Measurements from ENCODE around the gene TRIM50. TPM values are rescaled to one million over a fixed set of nuclear protein-coding genes. Genes with fewer than 3 reads are reported as not detected.
"Not testable (repeated sequence)": the region's sequence is repeated elsewhere in the genome, so short reads cannot be mapped to it uniquely, and the experiment has no call there.

TRIM50 gene
- total RNA-seq, 1 donor from 2014 or later, result 0.05 TPM

DNA sequence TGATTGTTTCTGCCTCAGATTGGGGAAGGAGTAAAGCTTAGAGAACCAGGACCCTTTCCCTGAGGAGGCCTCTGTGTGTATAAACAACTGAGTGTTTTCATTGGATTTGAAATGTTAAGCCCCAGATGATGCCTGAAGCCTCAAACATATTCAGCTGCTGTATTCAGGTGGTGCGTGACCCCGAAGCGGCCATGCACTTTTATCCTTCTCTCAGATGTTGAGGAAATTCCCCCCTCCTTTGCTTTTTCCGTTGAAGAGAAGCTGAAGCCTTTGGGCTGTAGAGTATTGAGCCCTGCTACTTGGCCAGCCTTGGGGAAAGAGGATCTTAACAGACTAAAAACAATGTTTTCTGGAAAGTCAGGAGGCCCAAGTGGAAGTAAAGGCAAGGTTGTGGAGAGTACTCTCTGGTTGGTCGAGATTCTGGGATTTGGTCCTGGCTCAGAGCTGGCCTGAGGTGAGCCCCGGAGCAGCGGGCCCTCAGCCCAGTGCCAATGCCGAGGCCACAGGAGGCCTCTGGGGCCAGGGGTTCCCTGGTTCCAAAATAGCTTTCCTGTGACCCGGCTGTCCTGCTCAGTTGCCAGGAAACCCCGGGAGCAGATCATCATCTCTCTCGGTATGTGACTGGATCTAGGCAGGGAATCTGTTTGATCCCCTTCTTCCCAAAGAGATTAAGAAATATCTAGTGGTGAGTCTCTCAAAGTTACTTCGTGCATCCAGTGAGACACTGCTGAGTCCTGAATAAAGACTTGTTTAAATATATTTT lies 22.6 kb upstream of the TRIM50 start:
- no peak for DNase-seq (ENCODE audit: low read depth)

DNA sequence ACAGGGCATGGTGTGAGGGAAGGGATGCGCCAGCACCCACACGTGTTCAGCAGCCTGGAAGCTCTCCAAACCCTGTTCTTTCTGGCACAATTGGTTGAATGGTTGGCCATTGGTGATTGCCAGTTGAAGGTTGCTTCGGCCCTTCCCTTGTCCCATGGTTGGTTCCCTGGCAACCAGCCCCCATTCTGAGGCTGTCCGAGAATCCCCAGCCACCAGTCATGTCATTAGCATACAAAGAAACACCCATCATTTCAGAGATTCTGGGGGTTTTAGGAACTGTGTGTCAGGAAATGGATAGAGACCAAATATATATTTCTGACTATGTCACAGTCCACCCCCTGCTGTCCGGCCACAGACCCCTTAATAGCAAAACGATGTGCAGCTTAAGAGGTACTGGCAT lies 21.9 kb upstream of the TRIM50 start:
- DNase-seq (ENCODE audit: low read depth), result no peak

DNA sequence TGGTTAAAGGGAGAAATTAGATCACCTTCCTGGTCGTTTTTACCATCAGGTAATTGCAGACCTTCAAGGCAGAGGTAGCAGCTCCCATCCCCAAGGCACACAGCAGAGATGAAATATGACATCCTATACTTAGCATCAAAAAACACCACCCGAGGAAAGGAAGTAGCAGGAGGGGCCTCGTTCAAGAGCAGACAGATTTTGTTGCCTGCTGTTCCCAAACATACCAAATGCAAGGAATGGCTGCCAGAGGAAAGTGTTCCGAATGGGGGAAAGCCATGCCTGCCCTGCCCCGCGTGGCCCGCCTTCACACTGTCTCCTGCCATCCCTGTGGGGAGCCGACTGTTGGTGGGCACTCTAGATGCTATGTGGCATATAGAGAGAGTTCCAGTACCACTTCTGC lies 18.1 kb upstream of the TRIM50 start:
- DNase-seq (ENCODE audit: low read depth), result no peak

DNA sequence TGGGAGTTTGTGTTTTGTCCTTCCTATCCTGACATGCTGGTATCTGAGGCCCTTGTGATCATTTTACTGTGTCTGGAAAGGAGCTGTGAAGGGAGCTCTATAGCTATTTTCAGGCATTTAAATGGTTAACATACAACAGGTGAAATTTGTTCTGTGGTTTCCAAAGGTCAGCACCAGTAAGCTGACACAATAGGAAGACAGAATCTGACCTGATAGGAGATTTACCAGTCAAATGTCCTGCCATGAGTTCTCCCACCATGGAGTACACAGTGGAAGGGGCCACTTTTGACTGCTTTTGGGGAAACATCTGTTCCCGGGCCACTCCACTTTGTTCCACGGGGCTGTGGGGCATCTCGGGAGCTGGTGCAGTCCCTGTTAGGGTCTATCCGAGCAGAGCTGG lies 17.7 kb upstream of the TRIM50 start:
- no peak for DNase-seq (ENCODE audit: low read depth)

DNA sequence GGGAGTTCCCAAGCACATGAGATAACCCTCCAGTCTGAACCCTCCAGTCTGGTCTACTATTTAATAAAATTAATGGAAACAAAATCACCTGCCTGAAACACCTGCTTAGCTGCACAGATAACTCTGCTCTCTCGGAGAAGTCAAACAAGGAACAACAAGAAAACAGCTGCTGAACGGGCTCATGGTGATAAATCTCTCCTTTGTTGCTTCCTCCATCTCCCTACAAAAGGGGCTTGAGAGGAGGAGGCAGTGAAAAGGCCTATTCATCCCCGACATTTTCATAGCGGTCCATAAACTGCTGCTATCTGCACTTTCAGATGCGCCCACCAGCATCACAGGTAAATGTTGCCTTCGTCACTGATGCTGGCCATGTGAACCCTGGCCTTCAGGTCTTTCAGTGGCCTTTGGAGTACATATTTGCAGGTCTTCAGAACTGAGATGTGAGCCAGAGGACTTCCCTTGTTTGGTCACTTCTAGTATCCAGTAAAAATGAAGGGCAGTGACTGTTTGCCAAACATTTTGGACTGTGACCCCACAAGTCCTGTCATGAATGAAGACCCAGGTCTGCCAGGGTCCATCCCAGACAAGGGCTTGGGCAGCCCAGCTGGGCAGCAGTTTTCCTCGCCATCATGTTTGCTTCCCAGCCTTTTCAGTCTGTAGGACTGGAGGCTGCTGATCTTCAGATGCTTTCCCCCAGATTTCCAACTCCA lies 15.9 kb upstream of the TRIM50 start:
- DNase-seq (ENCODE audit: low read depth), result no peak

DNA sequence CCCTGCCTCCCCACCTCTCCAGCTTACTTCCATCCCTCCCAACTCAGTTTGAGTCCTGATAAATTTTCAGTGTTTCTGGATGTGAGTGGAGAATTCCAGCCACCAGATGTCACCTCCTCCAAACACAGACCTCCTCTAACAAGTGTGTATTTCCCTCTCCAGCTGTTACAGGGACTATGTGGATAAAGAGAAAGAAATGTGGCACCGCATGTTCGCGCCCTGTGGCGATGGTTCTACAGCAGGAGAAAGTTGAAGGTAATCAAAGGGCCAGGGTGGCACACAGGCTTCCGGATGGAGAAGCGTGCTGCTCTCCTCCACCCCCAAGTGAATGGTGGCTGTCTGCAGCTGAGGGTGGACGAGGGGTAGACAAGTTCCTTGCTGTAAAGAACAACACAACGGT lies 14.8 kb upstream of the TRIM50 start:
- DNase-seq (ENCODE audit: low read depth), result peak; percentile 59

DNA sequence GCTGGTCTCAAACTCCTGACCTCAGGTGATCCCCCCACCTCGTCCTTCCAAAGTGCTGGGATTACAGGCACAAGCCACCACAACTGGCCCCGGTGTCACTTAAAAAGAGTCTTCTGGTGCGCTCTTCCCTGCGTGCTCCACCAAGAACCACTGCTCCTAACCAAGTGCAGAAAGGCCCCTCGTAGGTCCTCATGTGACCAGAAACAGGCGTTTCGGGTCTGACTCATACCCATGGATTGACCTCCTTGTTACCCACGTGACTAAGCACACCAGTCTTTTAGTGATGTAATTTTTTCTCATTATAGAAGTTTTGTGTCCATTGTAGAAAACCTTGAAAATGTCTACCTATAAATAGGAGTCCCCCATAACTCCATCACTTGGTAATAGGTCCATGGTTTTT lies 14.0 kb upstream of the TRIM50 start:
- peak; percentile 61 for DNase-seq (ENCODE audit: low read depth)

DNA sequence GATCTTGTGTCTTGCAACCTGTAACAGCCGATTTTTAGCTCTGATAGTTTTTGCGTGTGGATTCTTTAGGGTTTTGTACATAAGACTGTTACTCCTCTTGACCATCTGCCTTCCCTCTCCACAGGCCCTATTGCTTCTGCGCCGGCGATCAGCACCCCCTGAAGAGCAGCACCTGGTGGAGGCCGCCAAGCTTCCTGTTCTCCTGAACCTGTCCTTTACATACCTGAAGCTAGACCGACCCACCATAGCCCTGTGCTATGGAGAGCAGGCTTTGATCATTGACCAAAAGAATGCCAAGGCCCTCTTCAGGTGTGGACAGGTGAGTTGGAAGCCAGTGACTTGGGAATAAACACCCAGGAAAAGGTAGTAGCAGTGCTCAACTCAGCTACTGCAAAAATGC lies 12.6 kb upstream of the TRIM50 start:
- no peak for DNase-seq (ENCODE audit: low read depth)

DNA sequence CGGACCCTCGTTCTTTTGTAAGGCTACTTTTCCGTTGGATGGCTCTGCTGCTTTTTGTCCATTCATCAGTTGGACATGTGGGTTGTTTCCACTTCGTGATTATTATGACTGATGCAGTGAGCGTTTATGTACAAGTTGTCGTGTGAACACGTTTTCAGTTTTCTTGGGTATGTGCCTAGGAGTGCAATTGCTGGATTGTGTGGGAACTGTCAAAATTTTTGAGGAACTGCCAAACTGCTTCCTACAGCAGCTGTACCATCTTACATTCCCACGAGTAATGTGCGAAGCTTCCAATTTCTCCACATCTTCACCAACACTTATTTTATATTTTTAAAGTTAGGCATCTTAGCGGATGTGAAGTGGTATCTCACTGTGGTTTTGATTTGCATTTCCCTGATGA lies 10.4 kb upstream of the TRIM50 start:
- no peak for DNase-seq (ENCODE audit: low read depth)

DNA sequence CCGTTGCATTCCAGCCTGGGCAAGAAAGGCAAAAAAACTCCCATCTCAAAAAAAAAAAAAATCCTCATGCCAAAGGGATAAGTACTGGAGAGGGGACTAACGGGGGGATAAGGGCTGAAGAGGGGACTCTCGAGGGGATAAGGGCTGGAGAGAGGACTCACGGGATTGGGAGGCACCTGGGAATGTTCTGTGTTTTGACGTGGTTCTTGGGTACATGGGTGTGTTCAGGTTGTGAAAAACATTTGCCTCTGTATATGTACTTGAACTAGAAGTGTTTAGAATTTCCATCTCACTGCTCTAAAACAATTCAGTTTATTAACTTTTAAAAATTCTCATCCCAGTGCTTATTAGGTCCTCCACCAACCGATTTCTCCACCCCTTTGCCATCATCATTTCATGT lies 4.6 kb upstream of the TRIM50 start:
- DNase-seq (ENCODE audit: low read depth), result no peak

DNA sequence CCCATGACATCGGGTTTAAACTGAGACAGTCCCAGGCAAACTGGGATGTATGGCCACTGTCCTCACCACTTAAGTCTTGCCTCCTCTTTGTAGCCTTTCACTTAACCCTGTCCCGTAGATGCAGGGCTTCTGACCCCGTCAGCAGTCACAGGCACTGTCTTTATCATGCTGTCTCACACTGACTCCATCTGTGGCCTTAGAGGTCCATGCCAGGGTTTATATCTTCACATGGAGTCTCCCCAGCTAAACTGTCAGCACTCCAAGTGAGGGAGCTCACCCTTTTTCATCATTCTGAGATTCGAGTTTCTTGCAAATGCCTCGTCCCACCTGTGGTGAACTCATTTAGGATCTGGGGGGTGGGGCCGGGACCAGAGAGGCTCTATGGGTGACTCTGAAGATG lies 2.9 kb upstream of the TRIM50 start:
- no peak for DNase-seq (ENCODE audit: low read depth)

DNA sequence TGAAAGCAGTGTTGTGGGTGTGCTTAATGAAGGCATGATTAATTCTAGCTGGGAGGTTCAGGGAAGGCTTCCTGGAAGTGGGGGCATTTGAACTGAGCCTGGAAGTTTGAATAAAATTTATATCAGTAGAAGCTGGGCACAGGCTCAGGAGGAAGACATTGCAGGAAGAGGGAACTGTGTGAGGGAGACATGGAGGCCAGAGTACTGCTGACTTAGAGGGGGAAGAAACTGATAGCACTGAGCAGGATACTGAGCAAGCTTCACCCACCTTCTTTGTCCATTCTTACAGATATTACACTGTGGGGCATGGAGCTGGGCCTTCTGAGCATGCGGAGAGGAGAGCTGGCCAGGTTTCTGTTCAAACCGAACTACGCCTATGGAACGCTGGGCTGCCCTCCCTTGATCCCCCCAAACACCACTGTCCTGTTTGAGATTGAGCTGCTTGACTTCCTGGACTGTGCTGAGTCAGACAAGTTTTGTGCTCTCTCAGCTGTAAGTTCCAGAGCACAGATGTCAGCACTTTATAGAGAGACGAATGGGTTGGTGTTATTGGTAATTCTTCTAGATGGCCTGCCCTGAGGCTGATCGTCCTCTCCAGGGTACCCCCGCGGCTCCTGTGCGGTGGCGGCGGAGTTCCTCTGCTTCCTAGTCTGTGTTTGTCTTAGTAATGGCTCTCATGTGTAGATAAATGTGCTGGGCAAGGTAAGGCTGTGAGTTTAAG lies 2.1 kb upstream of the TRIM50 start:
- peak; percentile 43 for DNase-seq (ENCODE audit: low read depth)

DNA sequence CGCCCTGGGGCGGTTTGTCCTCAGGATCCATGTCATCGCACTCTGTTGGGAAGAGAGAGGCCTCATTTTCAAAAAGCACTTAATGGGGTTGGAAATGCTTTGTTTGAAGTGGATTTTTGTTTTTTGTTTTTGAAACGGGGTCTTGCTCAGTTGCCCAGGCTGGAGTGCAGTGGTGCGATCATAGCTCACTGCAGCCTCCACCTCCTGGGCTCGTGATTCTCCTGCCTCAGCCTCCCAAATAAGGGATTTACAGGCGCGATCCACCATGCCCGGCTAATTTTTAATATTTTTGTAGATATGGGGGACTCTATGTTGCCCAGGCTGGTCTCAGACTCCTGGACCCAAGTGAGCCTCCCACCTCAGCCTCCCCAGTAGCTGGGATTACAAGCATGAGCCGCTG lies 814 bp upstream of the TRIM50 start:
- no peak for DNase-seq (ENCODE audit: low read depth)

DNA sequence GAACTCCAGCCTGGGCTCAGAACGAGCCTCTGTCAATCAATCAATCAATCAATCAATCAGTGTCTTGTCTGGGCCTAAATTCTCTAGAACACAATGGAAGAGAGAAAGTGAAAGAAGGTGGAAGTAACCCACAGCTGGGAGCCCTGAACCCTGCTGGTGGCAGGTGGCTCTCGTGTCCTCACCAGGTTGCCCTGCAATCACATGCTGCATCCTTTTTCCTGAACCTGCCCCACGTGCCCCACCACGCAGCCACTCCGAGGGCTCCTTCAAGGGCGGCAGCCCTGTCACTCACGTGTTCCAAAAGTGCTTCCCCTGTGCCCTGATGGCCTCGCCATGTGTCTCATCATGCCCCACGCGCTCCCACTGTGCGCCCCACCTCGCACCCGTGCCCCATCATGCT lies 433 bp downstream of the TRIM50 start:
- DNase-seq (ENCODE audit: low read depth), result not testable (repeated sequence)

DNA sequence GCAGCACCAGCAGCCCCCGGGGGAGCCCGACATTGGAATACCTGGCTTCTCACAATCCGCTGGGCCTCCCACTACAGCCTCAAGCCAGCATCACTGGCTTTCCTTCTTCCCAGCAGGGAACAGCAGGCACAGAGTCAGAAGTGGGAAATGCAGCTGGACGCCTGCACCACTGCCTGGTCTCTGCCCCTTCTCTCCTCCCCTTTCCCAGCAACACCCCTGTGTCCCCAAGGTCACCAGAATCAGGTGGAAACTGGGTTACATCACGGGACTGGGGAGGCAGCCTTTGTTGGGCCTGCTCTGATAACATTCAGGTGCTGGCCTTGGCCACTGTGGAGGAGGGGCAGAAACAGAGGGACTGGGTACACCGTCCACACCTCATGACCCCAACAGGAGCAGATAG lies 2.5 kb downstream of the TRIM50 start:
- not testable (repeated sequence) for DNase-seq (ENCODE audit: low read depth)

DNA sequence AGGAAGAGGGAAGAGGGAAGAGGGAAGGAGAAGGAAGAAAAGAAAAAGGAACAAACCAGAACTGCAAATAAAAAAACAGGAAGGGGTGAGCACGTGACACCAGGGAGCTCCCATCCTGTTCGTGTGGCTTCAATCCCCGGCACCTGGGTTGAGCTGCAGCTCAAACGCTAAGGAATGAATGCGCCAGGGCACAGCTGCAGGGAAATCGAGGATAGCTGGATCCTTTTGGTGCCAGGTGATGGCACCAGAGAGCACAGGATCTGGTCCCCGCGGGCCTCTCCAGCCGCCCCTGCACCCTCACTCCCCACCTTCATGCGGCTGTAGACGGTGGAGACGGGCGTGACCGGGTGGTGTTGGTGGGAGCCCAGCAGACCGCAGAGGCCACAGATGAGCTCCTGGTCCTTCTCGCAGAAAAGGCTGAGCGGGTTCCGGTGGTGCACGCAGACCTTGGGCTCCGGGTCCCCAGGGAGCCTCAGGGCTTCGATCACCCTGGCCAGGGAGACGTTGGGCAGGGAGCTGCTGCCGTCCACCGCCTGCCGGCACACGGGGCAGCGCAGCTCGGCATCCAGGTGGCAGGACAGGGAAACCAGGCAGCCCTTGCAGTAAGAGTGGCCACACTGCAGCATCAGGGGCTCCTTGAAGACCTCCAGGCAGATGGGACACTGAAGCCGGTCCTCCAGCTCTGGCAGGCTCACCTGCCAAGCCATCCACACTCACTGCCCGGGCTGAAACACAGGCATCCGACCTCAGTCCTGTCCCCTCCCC lies 3.6 kb downstream of the TRIM50 start:
- DNase-seq (ENCODE audit: low read depth), result peak; percentile 22

DNA sequence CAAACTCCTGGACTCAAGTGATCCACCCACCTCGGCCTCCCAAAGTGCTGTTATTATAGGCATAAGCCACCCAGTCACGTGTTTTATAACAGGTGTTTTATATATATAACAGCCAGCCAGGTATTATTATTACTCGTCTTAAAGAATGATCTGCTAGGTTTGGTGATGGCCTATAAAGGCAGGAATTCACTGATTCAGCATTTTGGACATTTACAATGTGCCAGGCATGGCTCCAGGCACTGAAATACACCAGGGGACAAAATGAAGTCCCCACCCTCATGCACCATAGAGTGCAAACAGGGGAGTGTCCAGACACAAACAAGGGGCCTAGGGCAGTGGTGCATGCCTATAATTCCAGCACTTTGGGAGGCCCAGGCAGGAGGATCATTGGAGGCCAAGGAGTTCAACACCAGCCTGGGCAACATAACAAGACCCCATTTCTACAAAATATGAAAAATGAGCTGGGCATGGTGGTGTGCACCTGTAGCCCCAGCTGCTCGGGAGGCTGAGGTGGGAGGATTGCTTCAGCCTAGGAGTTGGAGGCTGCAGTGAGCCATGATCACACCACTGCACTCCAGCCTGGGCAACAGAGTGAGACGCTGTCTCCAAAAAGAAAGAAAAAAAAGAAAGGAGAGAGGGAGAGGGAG lies 4.3 kb downstream of the TRIM50 start:
- not testable (repeated sequence) for DNase-seq (ENCODE audit: low read depth)

DNA sequence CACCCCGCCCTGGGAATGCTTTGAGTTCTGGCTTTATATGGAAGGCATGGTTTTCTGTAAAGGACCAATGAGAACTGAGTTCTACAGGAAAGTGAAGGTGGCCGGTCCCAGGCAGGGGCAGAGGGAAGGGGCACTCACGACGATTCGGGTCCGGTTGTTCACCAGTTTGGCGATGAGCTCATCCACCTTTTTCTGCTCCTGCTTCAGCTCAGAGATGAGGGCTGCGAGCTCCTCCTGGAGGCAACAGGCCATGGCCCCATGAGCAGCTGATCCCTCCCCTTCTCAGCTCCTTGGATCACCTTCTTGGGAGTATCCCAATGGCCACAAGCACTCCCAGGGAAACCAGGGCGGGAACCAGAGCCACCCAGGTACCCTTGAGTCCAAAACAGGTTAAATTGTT lies 7.9 kb downstream of the TRIM50 start:
- not testable (repeated sequence) for DNase-seq (ENCODE audit: low read depth)

DNA sequence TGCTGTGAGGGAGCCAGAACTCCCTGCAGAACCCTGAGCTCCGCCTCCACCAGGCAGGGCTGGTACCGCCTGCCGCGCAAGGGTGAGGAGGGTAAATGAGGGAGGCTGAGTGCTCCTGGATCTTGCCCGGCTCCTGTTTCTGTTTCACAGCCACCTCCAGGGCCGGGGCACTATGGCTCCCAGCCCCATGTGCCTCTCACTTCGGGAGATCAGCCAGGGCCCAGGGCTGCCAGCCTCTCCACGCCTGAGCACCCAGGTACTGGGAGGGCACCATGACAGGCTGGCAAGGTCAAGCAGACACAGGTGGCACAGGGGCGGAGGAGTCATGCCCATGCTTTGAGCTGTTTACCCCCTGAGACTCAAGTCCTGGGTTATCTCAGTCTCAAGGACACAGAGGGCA lies 8.3 kb downstream of the TRIM50 start:
- DNase-seq (ENCODE audit: low read depth), result not testable (repeated sequence)

DNA sequence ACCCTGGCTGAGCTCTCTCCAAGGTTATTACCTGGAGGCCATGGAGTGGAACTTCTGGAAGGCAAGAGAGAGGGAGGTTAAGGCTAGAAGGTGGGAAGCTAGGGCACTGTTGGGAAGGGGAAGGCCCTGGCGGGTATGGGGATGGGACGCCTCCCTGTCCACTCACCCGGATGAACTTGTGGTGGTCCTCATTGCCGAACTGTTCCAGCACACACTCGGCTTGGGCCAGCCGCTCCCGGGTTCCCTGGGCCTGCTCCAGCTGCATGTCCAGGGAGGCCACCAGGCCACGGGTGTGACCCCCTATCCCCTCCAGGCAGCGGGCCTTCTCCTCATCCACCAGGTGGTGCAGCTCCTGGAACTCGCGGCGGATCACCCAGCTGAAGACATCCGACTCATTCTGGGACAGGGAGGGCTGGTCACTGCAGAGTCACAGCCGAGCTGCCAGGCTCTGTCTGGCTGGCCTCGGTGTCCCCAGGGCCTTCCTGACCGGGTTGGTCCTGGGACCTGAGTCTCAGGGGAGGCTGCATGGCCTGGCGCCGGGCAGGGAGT lies 9.2 kb downstream of the TRIM50 start:
- DNase-seq (ENCODE audit: low read depth), result not testable (repeated sequence)

DNA sequence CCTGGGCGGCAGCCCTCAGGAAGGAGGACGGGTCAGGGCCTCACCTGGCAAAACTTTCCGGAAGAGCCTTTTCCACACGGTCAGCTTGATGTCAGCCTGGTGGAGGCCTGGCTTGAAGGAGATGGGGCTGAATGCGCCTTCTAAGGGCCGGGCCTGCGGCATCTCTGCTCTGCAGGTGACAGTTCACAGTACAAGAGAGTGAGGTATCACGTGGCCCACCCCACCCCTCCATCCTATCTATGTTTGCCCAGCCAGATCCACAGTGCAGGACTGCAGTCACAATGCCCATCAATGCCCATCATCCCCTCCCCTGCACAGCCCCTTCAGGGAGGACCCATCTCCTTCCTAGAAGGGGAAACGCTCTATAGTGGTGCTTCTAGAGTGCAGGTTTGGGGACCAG lies 11.4 kb downstream of the TRIM50 start:
- DNase-seq (ENCODE audit: low read depth), result no peak
